Esophagus squamous epithelium (tissue), 5 donors: ENCODE data around the gene PRKACG. TPM values are rescaled to one million over a fixed set of nuclear protein-coding genes. Genes with fewer than 3 reads are reported as not detected.

Experiments
- DNase-seq: peaks from one replicate; lab custom pipeline; 2025; lab: John Stamatoyannopoulos, UW
- H3K27ac ChIP-seq, 4 donors: fragments of 200-600 bp; sonication (generic); one replicate each; pipeline ENCODE4 v1.5.1; 2016 to 2019; ENCODE audit warnings: mild to moderate bottlenecking in 1 of 4
- H3K27me3 ChIP-seq, 4 donors: fragments of 200-600 bp; sonication (generic); 1 replicate in 3 of 4; 2 replicates in 1 of 4; pipeline versions ENCODE4 v1.5.1 to v1.6.0; 2017 to 2021; ENCODE audit warnings: antibody characterized with exemption in 1 of 4
- H3K36me3 ChIP-seq, 3 donors: fragments of 200-600 bp; sonication (generic); one replicate each; pipeline ENCODE4 v1.5.1; 2016 to 2019
- H3K4me1 ChIP-seq, 3 donors: fragments of 200-600 bp; sonication (generic); one replicate each; pipeline ENCODE4 v1.5.1; 2017 to 2019
- H3K4me3 ChIP-seq, 4 donors: fragments of 200-600 bp; sonication (generic); 1 replicate in 3 of 4; 2 replicates in 1 of 4; pipeline ENCODE4 v1.5.1; 2016 to 2019; ENCODE audit warnings: mild to moderate bottlenecking in 2 of 4, moderate library complexity in 1 of 4
- H3K9me3 ChIP-seq, 3 donors: fragments of 200-600 bp; sonication (generic); one replicate each; pipeline ENCODE4 v1.5.1; 2016 to 2019
- POLR2A ChIP-seq, 4 donors: fragments of 450-650 bp; IDR thresholded peaks; one replicate each; pipeline ENCODE4 v1.6.1; 2017; ENCODE audit warnings: antibody characterized with exemption in 4 of 4, mild to moderate bottlenecking in 4 of 4, moderate library complexity in 3 of 4
- WGBS, 2 donors: methylation state at CpG; one replicate each; pipeline ENCODE4 v1.1.5; 2018; 5-methylcytosine and 5-hydroxymethylcytosine counted together
- intact Hi-C: fragments of 100-400 bp; cut with DNase I; formaldehyde crosslinking; loops from one replicate; pipeline ENCODE4 v1.15.0; 2022
- total RNA-seq, 4 donors: library from RNA; depleted of rRNA; stranded (reverse); fragments of >200 nt; gene quantifications; one replicate each; pipeline ENCODE4 v1.1.0, GENCODE V29; 2016
- TF ChIP-seq, protein P1 (sequence below), 6 experiments: fragments of 450-650 bp in 4 of 6; fragments of 200-600 bp in 2 of 6; sonication (generic) in 2 of 6; IDR thresholded peaks; one replicate each; pipeline ENCODE4 v1.5.1; 2016 to 2019; ENCODE audit warnings: antibody characterized with exemption in 6 of 6, mild to moderate bottlenecking in 4 of 6, moderate library complexity in 4 of 6
- donor health status: DM: yes; HTN: yes; CAD: no.

Gene PRKACG
- total RNA-seq, result not detected

- peaks cover 0 to 9% (median 0%) of the 10 kb centered on the region in 3 donors for H3K4me1 ChIP-seq
- H3K27me3 ChIP-seq, result no peaks in the 10 kb centered on the region
- no peak within 1 kb of the TSS for H3K27ac ChIP-seq
- H3K36me3 ChIP-seq, result no peaks in the 10 kb centered on the region
- intact Hi-C loops, result no loop called here
- H3K4me3 ChIP-seq, result no peak within 1 kb of the TSS
- no peaks in the 10 kb centered on the region for H3K9me3 ChIP-seq
- no peak for DNase-seq
- 93 to 100% methylated on average over 2 to 3 of the region's 29 CpGs for WGBS, 2 donors
- no peak for TF ChIP-seq POLR2A (IDR thresholded peaks at IDR 0.05)
- TF ChIP-seq, protein P1, sequence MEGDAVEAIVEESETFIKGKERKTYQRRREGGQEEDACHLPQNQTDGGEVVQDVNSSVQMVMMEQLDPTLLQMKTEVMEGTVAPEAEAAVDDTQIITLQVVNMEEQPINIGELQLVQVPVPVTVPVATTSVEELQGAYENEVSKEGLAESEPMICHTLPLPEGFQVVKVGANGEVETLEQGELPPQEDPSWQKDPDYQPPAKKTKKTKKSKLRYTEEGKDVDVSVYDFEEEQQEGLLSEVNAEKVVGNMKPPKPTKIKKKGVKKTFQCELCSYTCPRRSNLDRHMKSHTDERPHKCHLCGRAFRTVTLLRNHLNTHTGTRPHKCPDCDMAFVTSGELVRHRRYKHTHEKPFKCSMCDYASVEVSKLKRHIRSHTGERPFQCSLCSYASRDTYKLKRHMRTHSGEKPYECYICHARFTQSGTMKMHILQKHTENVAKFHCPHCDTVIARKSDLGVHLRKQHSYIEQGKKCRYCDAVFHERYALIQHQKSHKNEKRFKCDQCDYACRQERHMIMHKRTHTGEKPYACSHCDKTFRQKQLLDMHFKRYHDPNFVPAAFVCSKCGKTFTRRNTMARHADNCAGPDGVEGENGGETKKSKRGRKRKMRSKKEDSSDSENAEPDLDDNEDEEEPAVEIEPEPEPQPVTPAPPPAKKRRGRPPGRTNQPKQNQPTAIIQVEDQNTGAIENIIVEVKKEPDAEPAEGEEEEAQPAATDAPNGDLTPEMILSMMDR (IDR thresholded peaks at IDR 0.05), result no peak
Observed at GRCh38 chr9:69014013-69014412, at the start of gene PRKACG. TSS of gene PRKACG (minus strand) at chr9:69014113. CDS start at chr9:69014092, 21 bp downstream.

DNA sequence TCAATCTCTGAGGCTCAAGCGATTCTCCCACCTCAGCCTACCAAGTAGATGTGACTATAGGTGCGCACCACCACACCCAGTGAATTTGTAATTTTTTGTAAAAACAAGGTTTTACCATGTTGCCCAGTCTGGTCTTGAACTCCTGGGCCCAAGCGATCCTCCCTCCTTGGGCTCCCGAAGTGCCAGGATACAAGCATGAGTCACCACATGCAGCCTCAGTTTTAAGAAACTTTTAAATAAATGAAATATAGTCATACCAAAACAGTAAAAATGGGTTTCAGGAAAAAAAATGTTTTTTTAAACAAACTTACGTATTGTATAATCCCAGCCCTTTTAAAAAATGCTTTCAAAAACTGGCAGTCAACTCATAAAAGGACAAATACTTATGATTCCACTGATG lies 48.3 kb upstream of the PRKACG start:
- DNase-seq, result no peak
- Histone ChIP-seq H3K4me1 (no peaks in the 10 kb centered on the region), H3K4me3 (no peak overlapping the region), H3K27ac (no peak overlapping the region), H3K9me3 (no peaks in the 10 kb centered on the region), H3K36me3 (peaks cover 0 to 47% (median 0%) of the 10 kb centered on the region in 3 donors), H3K27me3 (no peaks in the 10 kb centered on the region)
- 91 to 94% methylated on average over 5 of the region's 5 CpGs for WGBS, 2 donors
- intact Hi-C loops, result no loop called here
- TF ChIP-seq, protein P1 (IDR thresholded peaks at IDR 0.05), result no peak
- no peak for TF ChIP-seq POLR2A (IDR thresholded peaks at IDR 0.05)

DNA sequence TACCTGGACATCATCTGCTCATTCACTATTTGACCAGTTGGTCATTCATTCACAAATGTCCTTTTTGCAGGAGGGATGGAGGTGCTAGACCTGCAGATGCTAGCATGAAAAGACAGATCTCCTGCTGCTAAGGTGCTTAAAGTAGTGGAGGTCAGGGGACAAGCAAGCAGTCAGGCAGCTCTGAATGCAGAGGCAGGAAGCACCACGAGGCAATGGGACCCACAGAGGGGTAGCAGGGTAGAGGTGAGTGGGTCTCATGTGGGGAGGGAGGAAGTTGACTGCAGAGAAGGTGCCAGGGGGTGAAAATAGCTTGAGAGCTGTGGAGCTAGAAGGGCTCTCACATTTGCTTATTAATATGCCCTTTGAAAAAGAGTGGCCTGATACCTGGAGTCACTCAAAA lies 46.9 kb upstream of the PRKACG start:
- no peak overlapping the region for H3K27ac ChIP-seq

GRCh38 chr9:69058101-69058500 lies 44.2 kb upstream of the PRKACG start:
- intact Hi-C loops, result no loop called here
- Histone ChIP-seq H3K27me3 (no peaks in the 10 kb centered on the region), H3K4me3 (no peak overlapping the region), H3K4me1 (peaks cover 0 to 10% (median 0%) of the 10 kb centered on the region in 3 donors), H3K9me3 (no peaks in the 10 kb centered on the region), H3K36me3 (peaks cover 0 to 38% (median 0%) of the 10 kb centered on the region in 3 donors), H3K27ac (no peak overlapping the region)
- DNase-seq, result no peak
- 77 to 79% methylated on average over 2 of the region's 2 CpGs for WGBS, 2 donors
- TF ChIP-seq, protein P1 (IDR thresholded peaks at IDR 0.05), result no peak
- TF ChIP-seq POLR2A (IDR thresholded peaks at IDR 0.05), result no peak

More for the DNA sequence above, 46.9 kb upstream of the PRKACG start:
- Histone ChIP-seq H3K4me3 (no peak overlapping the region), H3K4me1 (no peaks in the 10 kb centered on the region), H3K27me3 (no peaks in the 10 kb centered on the region), H3K9me3 (no peaks in the 10 kb centered on the region), H3K36me3 (peaks cover 0 to 40% (median 0%) of the 10 kb centered on the region in 3 donors)
- TF ChIP-seq POLR2A (IDR thresholded peaks at IDR 0.05), result no peak
- TF ChIP-seq, protein P1 (IDR thresholded peaks at IDR 0.05), result no peak
- 40 to 53% methylated on average over 1 of the region's 1 CpG for WGBS, 2 donors
- intact Hi-C loops, result no loop called here
- DNase-seq, result no peak

- 91 to 95% methylated on average over 4 of the region's 4 CpGs for WGBS, 2 donors
- no peak for DNase-seq
- peaks cover 0 to 38% (median 0%) of the 10 kb centered on the region in 3 donors for H3K36me3 ChIP-seq
- H3K4me3 ChIP-seq, result no peak overlapping the region
- no peaks in the 10 kb centered on the region for H3K27me3 ChIP-seq
- no peaks in the 10 kb centered on the region for H3K9me3 ChIP-seq
- H3K4me1 ChIP-seq, result peaks cover 0 to 10% (median 0%) of the 10 kb centered on the region in 3 donors
- intact Hi-C loops, result no loop called here
- TF ChIP-seq, protein P1 (IDR thresholded peaks at IDR 0.05), result no peak
- no peak for TF ChIP-seq POLR2A (IDR thresholded peaks at IDR 0.05)
- no peak overlapping the region for H3K27ac ChIP-seq
Observed at GRCh38 chr9:69056191-69056815, 42.4 kb upstream of the PRKACG start.
